Lower leg skin (tissue), 4 donors: ENCODE results near the gene SORL1. TPM values are rescaled to one million over a fixed set of nuclear protein-coding genes. Genes with fewer than 3 reads are reported as not detected.
"Not testable (repeated sequence)": the region's sequence is repeated elsewhere in the genome, so short reads cannot be mapped to it uniquely, and the experiment has no call there.

ENCODE experiments used
- DNase-seq, 2 donors: peaks; one replicate each; pipeline ENCODE4 v3.0.0-alpha.2; 2019; ENCODE audit warnings: low spot score in 2 of 2
- H3K4me3 ChIP-seq: fragments of 200-600 bp; sonication (generic); 2 replicates; pipeline ENCODE4 v1.5.1; 2017; ENCODE audit warnings: mild to moderate bottlenecking, low read depth; ENCODE audit not compliant: poor library complexity, severe bottlenecking
- POLR2A ChIP-seq, 2 donors: fragments of 450-650 bp; IDR thresholded peaks; one replicate each; pipeline ENCODE4 v1.6.1; 2016 to 2017; ENCODE audit warnings: antibody characterized with exemption in 2 of 2, mild to moderate bottlenecking in 1 of 2, moderate library complexity in 1 of 2
- WGBS, 2 donors: methylation state at CpG; one replicate each; pipeline ENCODE4 v1.1.5; 2018; 5-methylcytosine and 5-hydroxymethylcytosine counted together
- intact Hi-C: fragments of 100-400 bp; cut with DNase I; formaldehyde crosslinking; loops from one replicate; pipeline ENCODE4 v1.15.0; 2023; ENCODE audit warnings: low total_unique reads
- total RNA-seq, 4 donors: library from RNA; depleted of rRNA; stranded (reverse); fragments of >200 nt; gene quantifications; one replicate each; pipeline ENCODE4 v1.1.0, GENCODE V29; 2016
- TF ChIP-seq, protein P1 (sequence below), 3 donors: fragments of 450-650 bp; IDR thresholded peaks; one replicate each; pipeline ENCODE4 v1.5.1; 2016; ENCODE audit warnings: antibody characterized with exemption in 3 of 3, mild to moderate bottlenecking in 3 of 3, moderate library complexity in 2 of 3

The SORL1 gene
- total RNA-seq, 4 donors from 2014 or later: 12.5 to 21.8 (median 14.7) TPM

DNA sequence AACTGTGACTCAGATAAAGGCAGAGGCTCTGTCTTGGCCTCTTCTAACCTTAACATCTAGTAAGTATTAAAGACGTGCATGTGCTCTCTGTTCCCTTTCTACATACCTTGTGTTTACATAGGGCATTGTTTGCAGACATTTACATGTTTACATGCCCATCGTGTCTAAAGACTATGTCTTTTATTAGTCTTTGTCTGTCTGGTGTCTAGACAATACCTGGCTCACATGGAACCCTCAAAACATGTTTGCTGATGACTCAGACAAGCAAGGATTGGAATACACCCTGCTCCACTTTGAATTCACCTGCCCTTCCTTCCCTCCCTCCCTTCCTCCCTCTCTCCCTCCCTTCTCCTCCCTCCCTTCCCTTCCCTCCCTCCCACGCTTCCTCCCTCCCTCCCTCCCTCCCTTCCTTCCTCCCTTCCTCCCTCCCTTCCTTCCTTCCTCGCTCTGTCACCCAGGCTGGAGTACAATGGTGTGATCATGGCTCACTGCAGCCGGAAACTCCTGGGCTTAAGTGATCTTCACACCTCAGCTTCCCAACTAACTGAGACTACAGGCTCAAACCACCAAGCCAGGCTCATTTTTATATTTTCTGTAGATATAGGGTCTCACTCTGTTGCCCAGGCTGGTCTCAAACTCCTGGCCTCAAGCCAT, 24.4 kb downstream of the SORL1 start:
- H3K4me3 ChIP-seq: no peak overlapping the region
- intact Hi-C loops: no loop called here
- peak in 1 of 2 donors; percentile 18 for DNase-seq
- 50 to 61% methylated on average over 5 of the region's 5 CpGs for WGBS, 2 donors
- no peak for TF ChIP-seq POLR2A (IDR thresholded peaks at IDR 0.05)
- TF ChIP-seq, protein P1, sequence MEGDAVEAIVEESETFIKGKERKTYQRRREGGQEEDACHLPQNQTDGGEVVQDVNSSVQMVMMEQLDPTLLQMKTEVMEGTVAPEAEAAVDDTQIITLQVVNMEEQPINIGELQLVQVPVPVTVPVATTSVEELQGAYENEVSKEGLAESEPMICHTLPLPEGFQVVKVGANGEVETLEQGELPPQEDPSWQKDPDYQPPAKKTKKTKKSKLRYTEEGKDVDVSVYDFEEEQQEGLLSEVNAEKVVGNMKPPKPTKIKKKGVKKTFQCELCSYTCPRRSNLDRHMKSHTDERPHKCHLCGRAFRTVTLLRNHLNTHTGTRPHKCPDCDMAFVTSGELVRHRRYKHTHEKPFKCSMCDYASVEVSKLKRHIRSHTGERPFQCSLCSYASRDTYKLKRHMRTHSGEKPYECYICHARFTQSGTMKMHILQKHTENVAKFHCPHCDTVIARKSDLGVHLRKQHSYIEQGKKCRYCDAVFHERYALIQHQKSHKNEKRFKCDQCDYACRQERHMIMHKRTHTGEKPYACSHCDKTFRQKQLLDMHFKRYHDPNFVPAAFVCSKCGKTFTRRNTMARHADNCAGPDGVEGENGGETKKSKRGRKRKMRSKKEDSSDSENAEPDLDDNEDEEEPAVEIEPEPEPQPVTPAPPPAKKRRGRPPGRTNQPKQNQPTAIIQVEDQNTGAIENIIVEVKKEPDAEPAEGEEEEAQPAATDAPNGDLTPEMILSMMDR (IDR thresholded peaks at IDR 0.05): peak in 1 of 3 donors; percentile 93

DNA sequence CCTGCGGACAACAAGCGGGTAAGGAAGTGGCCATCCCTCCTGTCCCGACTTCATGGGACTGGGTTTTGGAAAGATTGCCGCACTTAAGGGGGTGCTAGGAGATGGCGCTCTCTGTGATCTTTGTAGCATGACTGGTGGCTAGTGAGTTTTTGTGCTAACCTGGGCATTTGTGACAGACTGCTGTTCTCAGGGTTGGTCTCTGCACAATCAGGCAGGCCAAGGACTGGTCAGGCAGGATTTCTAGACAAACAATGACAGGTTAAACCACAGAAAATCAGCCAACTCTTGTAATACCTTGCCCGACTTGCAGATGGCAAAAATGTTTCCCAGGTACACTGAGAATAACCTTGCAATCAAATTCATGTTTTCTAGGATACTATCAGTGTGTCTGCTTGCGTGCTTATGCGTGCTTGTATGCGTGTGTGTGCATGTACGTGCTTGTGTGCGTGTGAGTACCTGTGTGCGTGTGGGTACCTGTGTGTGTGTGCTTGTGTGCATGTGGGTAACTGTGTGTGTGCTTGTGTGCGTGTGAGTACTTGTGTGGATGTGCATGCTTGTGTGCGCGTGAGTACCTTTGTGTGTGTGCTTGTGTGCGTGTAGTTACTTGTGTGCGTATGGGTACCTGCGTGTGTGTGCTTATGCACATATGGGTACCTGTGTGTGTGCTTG, 26.2 kb downstream of the SORL1 start:
- peak in 1 of 2 donors; percentile 28 for DNase-seq
- 86 to 90% methylated on average over 18 of the region's 18 CpGs for WGBS, 2 donors
- no peak overlapping the region for H3K4me3 ChIP-seq
- intact Hi-C loops: no loop called here
- TF ChIP-seq, protein P1 (IDR thresholded peaks at IDR 0.05): no peak
- TF ChIP-seq POLR2A (IDR thresholded peaks at IDR 0.05): no peak

DNA sequence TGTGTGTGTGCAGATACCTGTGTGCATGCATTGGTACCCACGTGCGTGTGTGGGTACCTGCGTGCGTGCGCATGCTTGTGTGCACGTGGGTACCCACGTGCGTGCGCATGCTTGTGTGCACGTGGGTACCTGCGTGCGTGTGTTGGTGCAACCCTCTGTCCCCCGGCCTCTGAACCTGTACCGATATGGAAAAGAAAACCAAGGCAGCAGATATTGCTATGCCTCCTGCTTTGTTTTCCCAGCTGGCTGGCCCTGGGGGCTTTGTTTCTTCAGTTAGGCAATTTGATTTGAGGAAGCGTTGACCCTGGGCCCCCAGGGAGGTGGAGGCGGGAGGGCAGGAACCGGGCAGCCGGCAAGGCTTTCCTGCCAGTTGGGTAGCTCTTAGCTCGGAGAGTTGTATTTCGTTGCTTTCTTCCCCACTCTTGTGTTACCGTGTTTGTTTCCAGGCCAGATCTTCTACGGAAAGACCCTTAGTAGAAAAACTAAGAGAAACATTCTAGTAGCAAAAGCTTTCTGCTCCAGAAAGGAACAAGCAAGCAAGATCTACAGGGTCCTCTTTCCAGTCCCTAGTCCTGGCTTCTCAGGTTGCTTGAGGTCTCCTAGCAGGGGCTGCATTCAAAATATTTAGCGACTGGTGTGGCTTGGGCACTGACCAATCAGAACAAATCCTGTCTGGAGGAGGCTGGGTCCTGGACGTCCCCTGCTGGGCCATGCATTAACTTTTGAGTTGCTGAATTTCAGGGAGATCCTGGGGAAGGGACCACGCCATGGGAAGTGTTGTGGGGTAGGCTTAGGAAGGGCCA, 27.0 kb downstream of the SORL1 start:
- 61 to 65% methylated on average over 22 to 25 of the region's 25 CpGs for WGBS, 2 donors
- DNase-seq: no peak
- intact Hi-C loops: no loop called here
- H3K4me3 ChIP-seq: no peak overlapping the region
- TF ChIP-seq, protein P1 (IDR thresholded peaks at IDR 0.05): no peak
- no peak for TF ChIP-seq POLR2A (IDR thresholded peaks at IDR 0.05)

DNA sequence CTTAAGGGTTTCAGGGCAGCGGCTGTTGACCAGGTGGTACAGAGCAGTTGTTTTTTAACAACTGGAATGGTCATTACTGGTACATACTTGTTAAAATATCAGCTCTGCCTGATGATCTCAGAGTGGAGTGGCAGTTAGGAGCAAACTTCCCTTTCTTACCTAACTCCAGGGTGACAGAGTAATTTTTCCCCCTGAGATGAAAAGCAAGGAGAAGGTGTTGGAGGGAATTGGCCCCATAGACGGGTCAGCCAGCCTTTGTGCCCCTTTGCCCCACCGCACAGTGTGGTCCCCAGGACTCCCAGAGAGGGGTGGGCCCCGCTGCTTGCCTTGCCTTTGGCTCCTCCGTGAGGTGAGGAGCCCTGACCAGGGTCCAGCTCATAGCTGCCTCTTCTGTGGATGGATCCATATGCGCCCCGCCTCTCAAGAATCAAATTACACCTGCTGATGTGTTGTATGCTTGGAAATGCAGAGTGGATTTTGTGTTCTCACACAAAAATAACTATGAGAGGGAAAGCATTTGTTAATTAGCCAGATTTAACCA, 27.7 kb downstream of the SORL1 start:
- TF ChIP-seq, protein P1 (IDR thresholded peaks at IDR 0.05): no peak
- no peak for TF ChIP-seq POLR2A (IDR thresholded peaks at IDR 0.05)
- H3K4me3 ChIP-seq: no peak overlapping the region
- 89 to 90% methylated on average over 7 of the region's 7 CpGs for WGBS, 2 donors
- no peak for DNase-seq
- intact Hi-C loops: no loop called here

DNA sequence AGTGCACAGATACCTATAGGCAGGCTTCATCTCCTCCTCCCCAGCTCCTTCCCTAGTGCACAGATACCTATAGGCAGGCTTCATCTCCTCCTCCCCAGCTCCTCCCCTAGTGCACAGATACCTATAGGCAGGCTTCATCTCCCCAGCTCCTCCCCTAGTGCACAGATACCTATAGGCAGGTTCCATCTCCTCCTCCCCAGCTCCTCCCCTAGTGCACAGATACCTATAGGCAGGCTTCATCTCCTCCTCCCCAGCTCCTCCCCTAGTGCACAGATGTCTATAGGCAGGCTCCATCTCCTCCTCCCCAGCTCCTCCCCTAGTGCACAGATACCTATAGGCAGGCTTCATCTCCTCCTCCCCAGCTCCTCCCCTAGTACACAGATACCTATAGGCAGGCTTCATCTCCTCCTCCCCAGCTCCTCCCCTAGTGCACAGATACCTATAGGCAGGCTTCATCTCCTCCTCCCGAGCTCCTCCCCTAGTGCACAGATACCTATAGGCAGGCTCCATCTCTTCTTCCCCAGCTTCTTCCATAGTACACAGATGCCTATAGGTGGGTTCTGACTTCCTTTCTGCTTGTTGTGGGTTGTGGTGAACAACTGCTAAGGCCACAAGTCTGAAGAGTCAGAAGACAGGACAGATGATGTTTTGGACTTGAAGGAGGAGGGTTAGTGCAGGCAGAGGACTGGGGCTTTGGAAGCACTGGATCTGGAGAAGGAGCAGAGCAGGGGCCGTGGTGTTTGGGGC, 29.5 kb downstream of the SORL1 start:
- DNase-seq, intact Hi-C loops, H3K4me3 ChIP-seq: not testable (repeated sequence)
- WGBS, 2 donors: 82 to 83% methylated on average over 2 of the region's 2 CpGs
